Lung (tissue), 12 donors: Measurements from ENCODE around the gene SVOP. TPM values are rescaled to one million over a fixed set of nuclear protein-coding genes. Genes with fewer than 3 reads are reported as not detected.

Experiments used
- ATAC-seq: fragments of 200-7000 bp; cut with Tn5 transposase; one replicate; pipeline ENCODE4 v1.9.1; 2020; ENCODE audit warnings: moderate number of reproducible peaks; ENCODE audit not compliant: insufficient read depth, low FRiP score
- DNase-seq, 3 donors: peaks; one replicate each; pipeline ENCODE4 v3.0.0-alpha.2; 2013 to 2017
- H3K27ac ChIP-seq, 2 donors: one replicate each; pipeline ENCODE4 v1.5.1; 2013; ENCODE audit warnings: mild to moderate bottlenecking in 2 of 2, moderate library complexity in 2 of 2, control low read depth in 1 of 2, inconsistent platforms in 1 of 2, low read depth in 1 of 2, low read length in 1 of 2
- H3K27me3 ChIP-seq, 3 donors: one replicate each; pipeline ENCODE4 v1.5.1; 2013; ENCODE audit warnings: low read length in 2 of 3; ENCODE audit not compliant: control insufficient read depth in 3 of 3, insufficient read depth in 3 of 3
- H3K36me3 ChIP-seq, 4 donors: one replicate each; pipeline ENCODE4 v1.5.1; 2013; ENCODE audit warnings: low read length in 4 of 4, mild to moderate bottlenecking in 1 of 4, moderate library complexity in 1 of 4; ENCODE audit not compliant: control insufficient read depth in 4 of 4, insufficient read depth in 4 of 4
- H3K4me1 ChIP-seq, 5 donors: one replicate each; pipeline ENCODE4 v1.5.1; 2013; ENCODE audit warnings: low read length in 5 of 5, mild to moderate bottlenecking in 2 of 5, moderate library complexity in 1 of 5; ENCODE audit not compliant: control insufficient read depth in 5 of 5, insufficient read depth in 5 of 5
- H3K4me3 ChIP-seq: one replicate; pipeline ENCODE4 v1.5.1; 2013; ENCODE audit warnings: mild to moderate bottlenecking, control low read depth, moderate library complexity
- H3K9ac ChIP-seq, 2 donors: one replicate each; pipeline ENCODE4 v1.5.1; 2013; ENCODE audit warnings: low read length in 2 of 2, control low read depth in 1 of 2; ENCODE audit not compliant: insufficient read depth in 1 of 2
- H3K9me3 ChIP-seq, 4 donors: one replicate each; pipeline ENCODE4 v1.5.1; 2013; ENCODE audit warnings: low read length in 3 of 4, mild to moderate bottlenecking in 1 of 4, moderate library complexity in 1 of 4; ENCODE audit not compliant: control insufficient read depth in 4 of 4, insufficient read depth in 3 of 4
- WGBS, 2 donors: extraction: QIAGEN DNeasy Blood & Tissue Kit; methylation state at CpG; one replicate each; pipeline ENCODE4 v1.1.7; 2013; 5-methylcytosine and 5-hydroxymethylcytosine counted together
- polyA plus RNA-seq, 2 donors: library from polyadenylated mRNA; stranded (reverse); fragments of 200-250 nt; gene quantifications; one replicate each; pipeline ENCODE4 v1.2.1, GENCODE V29; 2013
- total RNA-seq, 2 donors: library from RNA; depleted of rRNA in 1 of 2; stranded (reverse); fragments of >200 nt in 1 of 2; gene quantifications; one replicate each; pipeline ENCODE4 v1.2.1, GENCODE V29; 2014 to 2021
- TF ChIP-seq, protein P1 (sequence below): IDR thresholded peaks from 2 replicates; pipeline ENCODE4 v1.5.1; 2012; ENCODE audit warnings: mild to moderate bottlenecking; ENCODE audit errors: control extremely low read depth, extremely low read depth
- donor health status: control.
- donor health status: control.
- donor health status: Bipolar disorder and iron deficiency.
- donor health status: healthy.
- donor health status: DM: yes; HTN: yes; CAD: no.

The SVOP gene
- total and polyA plus RNA-seq, 4 donors = 0.11 TPM; not detected in 3

DNA sequence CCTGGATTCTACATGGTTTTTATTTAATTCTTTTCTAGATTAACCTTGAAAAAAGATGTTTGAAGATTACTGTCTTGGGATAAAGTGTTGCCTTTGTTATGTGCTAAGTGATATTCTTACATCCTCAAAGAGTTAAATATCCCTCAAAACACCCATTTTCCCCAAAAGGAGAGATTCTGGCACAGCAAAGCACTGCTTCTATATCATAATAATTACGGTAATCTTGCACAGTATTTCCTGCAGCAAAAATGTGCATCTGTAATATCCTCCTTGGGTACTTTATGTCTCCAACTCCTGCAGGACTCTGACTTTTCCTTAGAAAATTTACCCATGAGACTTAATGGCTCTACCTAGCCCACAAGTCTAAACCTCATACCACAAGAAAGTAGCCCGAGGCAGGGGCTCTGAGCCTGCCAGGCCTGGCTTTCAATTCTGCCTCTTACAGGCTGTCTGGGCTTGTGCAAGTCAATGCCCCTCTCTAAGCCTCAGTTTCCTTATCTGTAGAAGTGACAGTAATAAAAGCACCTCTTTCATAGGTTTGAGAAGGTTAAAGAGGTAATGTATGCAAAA is 45.8 kb downstream of the SVOP start:
- Histone ChIP-seq H3K27me3 (no peaks in the 10 kb centered on the region), H3K36me3 (no peaks in the 10 kb centered on the region), H3K9me3 (peaks cover 0 to 3% (median 0%) of the 10 kb centered on the region in 4 donors), H3K27ac (no peak overlapping the region), H3K9ac (no peak overlapping the region), H3K4me1 (no peaks in the 10 kb centered on the region), H3K4me3 (no peak overlapping the region)
- ATAC-seq = no peak
- no peak for DNase-seq
- 63 to 71% methylated on average over 2 of the region's 2 CpGs for WGBS, 2 donors
- TF ChIP-seq, protein P1, sequence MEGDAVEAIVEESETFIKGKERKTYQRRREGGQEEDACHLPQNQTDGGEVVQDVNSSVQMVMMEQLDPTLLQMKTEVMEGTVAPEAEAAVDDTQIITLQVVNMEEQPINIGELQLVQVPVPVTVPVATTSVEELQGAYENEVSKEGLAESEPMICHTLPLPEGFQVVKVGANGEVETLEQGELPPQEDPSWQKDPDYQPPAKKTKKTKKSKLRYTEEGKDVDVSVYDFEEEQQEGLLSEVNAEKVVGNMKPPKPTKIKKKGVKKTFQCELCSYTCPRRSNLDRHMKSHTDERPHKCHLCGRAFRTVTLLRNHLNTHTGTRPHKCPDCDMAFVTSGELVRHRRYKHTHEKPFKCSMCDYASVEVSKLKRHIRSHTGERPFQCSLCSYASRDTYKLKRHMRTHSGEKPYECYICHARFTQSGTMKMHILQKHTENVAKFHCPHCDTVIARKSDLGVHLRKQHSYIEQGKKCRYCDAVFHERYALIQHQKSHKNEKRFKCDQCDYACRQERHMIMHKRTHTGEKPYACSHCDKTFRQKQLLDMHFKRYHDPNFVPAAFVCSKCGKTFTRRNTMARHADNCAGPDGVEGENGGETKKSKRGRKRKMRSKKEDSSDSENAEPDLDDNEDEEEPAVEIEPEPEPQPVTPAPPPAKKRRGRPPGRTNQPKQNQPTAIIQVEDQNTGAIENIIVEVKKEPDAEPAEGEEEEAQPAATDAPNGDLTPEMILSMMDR = no peak

DNA sequence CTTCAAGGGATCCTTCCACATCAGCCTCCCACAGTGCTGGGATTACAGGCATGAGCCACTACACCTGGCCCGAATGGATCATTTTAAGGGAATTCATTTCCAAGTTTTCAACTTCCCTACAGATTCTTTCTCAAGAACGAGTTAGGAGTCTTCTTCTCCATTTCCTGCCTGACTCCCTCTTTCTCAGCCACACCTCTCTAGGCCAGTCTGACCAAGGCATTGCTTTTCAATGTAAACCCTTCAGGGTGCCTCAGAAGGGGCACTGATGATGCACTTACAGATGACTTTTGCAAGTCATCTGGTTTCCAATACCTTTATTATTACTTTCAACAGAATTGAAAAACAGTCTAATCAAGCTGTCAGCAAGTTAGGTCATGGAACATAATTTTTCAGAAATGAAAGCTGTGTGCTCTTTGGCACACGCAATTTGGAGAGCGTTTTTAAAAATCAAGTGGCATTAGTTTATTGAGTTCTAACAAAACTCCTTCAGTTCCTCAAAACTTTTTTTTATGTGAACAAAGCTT is 47.2 kb downstream of the SVOP start:
- no peaks in the 10 kb centered on the region for H3K4me1 ChIP-seq
- H3K4me3 ChIP-seq = no peak overlapping the region
- DNase-seq (no peak), ATAC-seq (no peak)
- peaks cover 0 to 3% (median 0%) of the 10 kb centered on the region in 3 donors for H3K27me3 ChIP-seq
- H3K36me3 ChIP-seq = no peaks in the 10 kb centered on the region
- WGBS, 2 donors = 41 to 58% methylated on average over 4 of the region's 4 CpGs
- H3K27ac ChIP-seq = no peak overlapping the region
- TF ChIP-seq, protein P1 = no peak
- H3K9me3 ChIP-seq = peaks cover 0 to 3% (median 0%) of the 10 kb centered on the region in 4 donors
- H3K9ac ChIP-seq = no peak overlapping the region

DNA sequence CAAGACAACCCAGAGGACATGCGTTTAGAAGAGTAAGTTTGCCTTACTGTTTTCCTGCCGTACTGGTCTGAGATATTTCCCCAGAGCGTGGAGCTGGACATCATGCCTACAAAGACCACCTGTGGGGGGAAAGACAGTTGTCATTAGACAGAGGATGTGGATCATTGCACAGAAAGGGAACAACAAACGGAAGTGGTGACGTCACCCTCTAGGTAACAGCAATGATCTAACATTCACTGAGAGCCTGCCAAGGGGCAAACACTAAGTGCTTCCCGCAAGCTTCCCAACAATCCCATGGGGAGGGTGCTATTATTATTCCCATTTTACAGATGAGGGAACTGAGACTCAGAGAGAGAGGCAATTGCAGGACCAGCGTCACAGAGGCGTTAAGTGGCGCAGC is 48.5 kb downstream of the SVOP start:
- Histone ChIP-seq H3K27ac (no peak overlapping the region), H3K9ac (no peak overlapping the region), H3K36me3 (no peaks in the 10 kb centered on the region), H3K4me3 (no peak overlapping the region), H3K27me3 (peaks cover 0 to 3% (median 0%) of the 10 kb centered on the region in 3 donors), H3K4me1 (no peaks in the 10 kb centered on the region), H3K9me3 (peaks cover 0 to 3% (median 0%) of the 10 kb centered on the region in 4 donors)
- 64 to 66% methylated on average over 9 of the region's 9 CpGs for WGBS, 2 donors
- TF ChIP-seq, protein P1 = no peak
- ATAC-seq (no peak), DNase-seq (no peak)
